Liver (tissue), 9 donors: Measurements from ENCODE around the gene GAS2. TPM values are rescaled to one million over a fixed set of nuclear protein-coding genes. Genes with fewer than 3 reads are reported as not detected.

Experiments used
- DNase-seq: peaks from one replicate; pipeline ENCODE4 v3.0.0-alpha.2; 2017; ENCODE audit warnings: low spot score
- H3K27ac ChIP-seq, 2 donors: one replicate each; pipeline ENCODE4 v1.7.0; 2013; ENCODE audit warnings: inconsistent platforms in 2 of 2, low read length in 2 of 2, control low read depth in 1 of 2, low read depth in 1 of 2, mild to moderate bottlenecking in 1 of 2
- H3K27me3 ChIP-seq, 4 donors: one replicate each; pipeline versions ENCODE4 v1.6.1 to v1.7.0; 2013; ENCODE audit warnings: low read length in 3 of 4, inconsistent platforms in 1 of 4, mild to moderate bottlenecking in 1 of 4, moderate library complexity in 1 of 4; ENCODE audit not compliant: control insufficient read depth in 4 of 4, insufficient read depth in 4 of 4
- H3K36me3 ChIP-seq, 4 donors: one replicate each; pipeline versions ENCODE4 v1.6.1 to v1.7.0; 2013; ENCODE audit warnings: low read length in 3 of 4, mild to moderate bottlenecking in 3 of 4, low read depth in 1 of 4, moderate library complexity in 1 of 4; ENCODE audit not compliant: control insufficient read depth in 4 of 4, insufficient read depth in 3 of 4
- H3K4me1 ChIP-seq, 4 donors: one replicate each; pipeline versions ENCODE4 v1.6.1 to v1.7.0; 2013; ENCODE audit warnings: low read length in 3 of 4, mild to moderate bottlenecking in 3 of 4, moderate library complexity in 1 of 4; ENCODE audit not compliant: control insufficient read depth in 4 of 4, insufficient read depth in 4 of 4
- H3K4me3 ChIP-seq, 3 donors: one replicate each; pipeline versions ENCODE4 v1.6.1 to v1.7.0; 2013; ENCODE audit warnings: low read length in 3 of 3, control low read depth in 1 of 3, low read depth in 1 of 3, mild to moderate bottlenecking in 1 of 3
- H3K9ac ChIP-seq, 2 donors: one replicate each; pipeline ENCODE4 v1.7.0; 2013; ENCODE audit warnings: low read length in 2 of 2, mild to moderate bottlenecking in 2 of 2, moderate library complexity in 2 of 2, control low read depth in 1 of 2, low read depth in 1 of 2
- H3K9me3 ChIP-seq, 4 donors: one replicate each; pipeline versions ENCODE4 v1.6.1 to v1.7.0; 2013; ENCODE audit warnings: low read length in 3 of 4; ENCODE audit not compliant: control insufficient read depth in 4 of 4
- ATF3 ChIP-seq: IDR thresholded peaks from 2 replicates; pipeline ENCODE4 v1.6.1; 2016; ENCODE audit warnings: antibody characterized with exemption
- EGR1 ChIP-seq, 2 donors: IDR thresholded peaks; 2 replicates each; pipeline ENCODE4 v1.6.1; 2016 to 2018; ENCODE audit warnings: antibody characterized with exemption in 2 of 2, low read depth in 2 of 2
- FOXA1 ChIP-seq: IDR thresholded peaks from 2 replicates; pipeline ENCODE4 v1.6.1; 2016; ENCODE audit warnings: antibody characterized with exemption
- FOXA2 ChIP-seq: IDR thresholded peaks from 2 replicates; pipeline ENCODE4 v1.6.1; 2016; ENCODE audit warnings: antibody characterized with exemption
- GABPA ChIP-seq, 2 donors: IDR thresholded peaks in 1 of 2; conservative IDR thresholded peaks in 1 of 2; 2 replicates each; pipeline ENCODE4 v1.6.1; 2016; ENCODE audit warnings: antibody characterized with exemption in 2 of 2, mild to moderate bottlenecking in 1 of 2, moderate library complexity in 1 of 2
- HNF4A ChIP-seq, 2 donors: conservative IDR thresholded peaks; 2 replicates each; pipeline ENCODE4 v1.6.1; 2016; ENCODE audit warnings: antibody characterized with exemption in 2 of 2, mild to moderate bottlenecking in 2 of 2
- HNF4G ChIP-seq: IDR thresholded peaks from 2 replicates; pipeline ENCODE4 v1.6.1; 2016; ENCODE audit warnings: antibody characterized with exemption
- JUND ChIP-seq, 2 donors: IDR thresholded peaks; 2 replicates each; pipeline ENCODE4 v1.6.1; 2016; ENCODE audit warnings: antibody characterized with exemption in 2 of 2
- NR2F2 ChIP-seq: IDR thresholded peaks from 2 replicates; pipeline ENCODE4 v1.6.1; 2016; ENCODE audit warnings: antibody characterized with exemption
- RAD21 ChIP-seq, 2 donors: IDR thresholded peaks; 2 replicates each; pipeline ENCODE4 v1.6.1; 2016; ENCODE audit warnings: antibody characterized with exemption in 2 of 2, mild to moderate bottlenecking in 2 of 2
- RXRA ChIP-seq, 2 donors: IDR thresholded peaks; 2 replicates each; pipeline ENCODE4 v1.6.1; 2017 to 2018; ENCODE audit warnings: antibody characterized with exemption in 2 of 2, mild to moderate bottlenecking in 1 of 2
- SP1 ChIP-seq: IDR thresholded peaks from 2 replicates; pipeline ENCODE4 v1.6.1; 2018; ENCODE audit warnings: antibody characterized with exemption, mild to moderate bottlenecking
- TAF1 ChIP-seq: conservative IDR thresholded peaks from 2 replicates; pipeline ENCODE4 v1.6.1; 2016; ENCODE audit warnings: antibody characterized with exemption, mild to moderate bottlenecking
- YY1 ChIP-seq: IDR thresholded peaks from 2 replicates; pipeline ENCODE4 v1.6.1; 2016; ENCODE audit warnings: antibody characterized with exemption, mild to moderate bottlenecking
- polyA plus RNA-seq, 2 donors: library from polyadenylated mRNA; stranded (reverse) in 1 of 2; unstranded in 1 of 2; fragments of 200-250 nt in 1 of 2; fragments of >200 nt in 1 of 2; fragmentation: Nextera tagmentation in 1 of 2; extraction: Ambion mirVana in 1 of 2; gene quantifications; one replicate each; pipeline versions ENCODE4 v1.2.1 to v1.2.3, GENCODE V29; 2013 to 2015
- total RNA-seq, 2 donors: library from RNA; depleted of rRNA; stranded (reverse); fragments of >200 nt; gene quantifications; one replicate each; pipeline ENCODE4 v1.2.3, GENCODE V29; 2014
- TF ChIP-seq, protein P1 (sequence below): IDR thresholded peaks from 2 replicates; pipeline ENCODE4 v1.6.1; 2016; ENCODE audit warnings: antibody characterized with exemption, mild to moderate bottlenecking
- TF ChIP-seq, protein P2 (sequence below): fragments of 150-350 bp; IDR thresholded peaks from 2 replicates; pipeline ENCODE4 v1.5.1; 2017; ENCODE audit warnings: improper control_type of control experiment, low read depth, low read length; ENCODE audit not compliant: missing input control
- TF ChIP-seq, protein P3 (sequence below): IDR thresholded peaks from 2 replicates; pipeline ENCODE4 v1.6.1; 2016; ENCODE audit warnings: antibody characterized with exemption
- TF ChIP-seq, protein P4 (sequence below): IDR thresholded peaks from 2 replicates; pipeline ENCODE4 v1.6.1; 2016; ENCODE audit warnings: antibody characterized with exemption
- donor health status: healthy.
- donor health status: healthy.
- donor health status: healthy.
- donor health status: healthy.
- donor health status: healthy.

GAS2 gene
- total and polyA plus RNA-seq, 4 donors = 13.4 to 75.6 (median 42.3) TPM

DNA sequence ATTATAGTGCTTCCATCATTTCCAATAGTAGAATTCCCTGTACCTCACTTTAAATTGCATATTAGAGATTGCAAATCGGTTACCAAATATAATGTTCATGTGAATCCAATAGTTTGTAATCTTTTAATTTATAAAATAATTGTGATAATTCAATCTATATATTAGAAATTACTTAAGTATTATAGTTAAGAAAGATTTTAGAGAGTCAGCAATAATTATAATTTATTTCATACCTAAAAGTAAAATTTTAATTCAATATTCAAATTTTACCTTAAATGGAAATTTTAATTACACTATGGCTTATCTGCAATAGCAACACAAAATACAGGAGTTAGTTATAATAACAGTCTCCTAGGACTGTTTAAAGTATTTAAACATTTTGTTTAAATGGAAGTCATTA is 180.3 kb downstream of the GAS2 start (continued):
- TF ChIP-seq YY1 (no peak), TAF1 (no peak)

DNA sequence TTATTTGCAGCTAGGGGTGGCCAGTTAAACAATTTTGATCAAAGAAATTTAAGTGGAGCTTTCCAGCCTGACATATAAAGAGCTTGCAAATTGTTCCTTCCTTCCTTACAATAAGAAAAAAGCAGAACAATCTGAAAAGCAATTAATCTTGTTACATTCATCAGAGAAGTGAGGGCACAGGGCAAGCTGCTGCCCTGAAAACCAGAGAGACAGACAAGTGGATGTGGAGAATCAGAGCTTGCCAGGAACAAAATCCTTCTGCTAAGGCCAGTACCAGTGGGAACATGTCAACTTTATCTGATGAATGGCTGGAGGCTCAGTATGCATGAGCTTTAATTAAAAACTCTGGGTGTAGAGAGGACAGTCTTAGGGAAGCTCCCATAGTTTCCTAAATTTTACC is 185.1 kb downstream of the GAS2 start:
- TF ChIP-seq JUND (IDR thresholded peaks at IDR 0.05) (no peak), GABPA (IDR thresholded peaks at IDR 0.05 in 1 of 2, conservative IDR thresholded peaks at IDR 0.05 in 1 of 2) (no peak), ATF3 (no peak), HNF4G (no peak), RXRA (IDR thresholded peaks at IDR 0.05) (no peak), FOXA1 (no peak), FOXA2 (no peak), RAD21 (IDR thresholded peaks at IDR 0.05) (no peak), TAF1 (no peak), NR2F2 (no peak), EGR1 (IDR thresholded peaks at IDR 0.05; ENCODE audit: low read depth in 2 of 2) (no peak), SP1 (no peak), YY1 (no peak), HNF4A (conservative IDR thresholded peaks at IDR 0.05) (no peak)
- TF ChIP-seq, protein P1, sequence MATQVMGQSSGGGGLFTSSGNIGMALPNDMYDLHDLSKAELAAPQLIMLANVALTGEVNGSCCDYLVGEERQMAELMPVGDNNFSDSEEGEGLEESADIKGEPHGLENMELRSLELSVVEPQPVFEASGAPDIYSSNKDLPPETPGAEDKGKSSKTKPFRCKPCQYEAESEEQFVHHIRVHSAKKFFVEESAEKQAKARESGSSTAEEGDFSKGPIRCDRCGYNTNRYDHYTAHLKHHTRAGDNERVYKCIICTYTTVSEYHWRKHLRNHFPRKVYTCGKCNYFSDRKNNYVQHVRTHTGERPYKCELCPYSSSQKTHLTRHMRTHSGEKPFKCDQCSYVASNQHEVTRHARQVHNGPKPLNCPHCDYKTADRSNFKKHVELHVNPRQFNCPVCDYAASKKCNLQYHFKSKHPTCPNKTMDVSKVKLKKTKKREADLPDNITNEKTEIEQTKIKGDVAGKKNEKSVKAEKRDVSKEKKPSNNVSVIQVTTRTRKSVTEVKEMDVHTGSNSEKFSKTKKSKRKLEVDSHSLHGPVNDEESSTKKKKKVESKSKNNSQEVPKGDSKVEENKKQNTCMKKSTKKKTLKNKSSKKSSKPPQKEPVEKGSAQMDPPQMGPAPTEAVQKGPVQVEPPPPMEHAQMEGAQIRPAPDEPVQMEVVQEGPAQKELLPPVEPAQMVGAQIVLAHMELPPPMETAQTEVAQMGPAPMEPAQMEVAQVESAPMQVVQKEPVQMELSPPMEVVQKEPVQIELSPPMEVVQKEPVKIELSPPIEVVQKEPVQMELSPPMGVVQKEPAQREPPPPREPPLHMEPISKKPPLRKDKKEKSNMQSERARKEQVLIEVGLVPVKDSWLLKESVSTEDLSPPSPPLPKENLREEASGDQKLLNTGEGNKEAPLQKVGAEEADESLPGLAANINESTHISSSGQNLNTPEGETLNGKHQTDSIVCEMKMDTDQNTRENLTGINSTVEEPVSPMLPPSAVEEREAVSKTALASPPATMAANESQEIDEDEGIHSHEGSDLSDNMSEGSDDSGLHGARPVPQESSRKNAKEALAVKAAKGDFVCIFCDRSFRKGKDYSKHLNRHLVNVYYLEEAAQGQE = no peak
- TF ChIP-seq, protein P2, sequence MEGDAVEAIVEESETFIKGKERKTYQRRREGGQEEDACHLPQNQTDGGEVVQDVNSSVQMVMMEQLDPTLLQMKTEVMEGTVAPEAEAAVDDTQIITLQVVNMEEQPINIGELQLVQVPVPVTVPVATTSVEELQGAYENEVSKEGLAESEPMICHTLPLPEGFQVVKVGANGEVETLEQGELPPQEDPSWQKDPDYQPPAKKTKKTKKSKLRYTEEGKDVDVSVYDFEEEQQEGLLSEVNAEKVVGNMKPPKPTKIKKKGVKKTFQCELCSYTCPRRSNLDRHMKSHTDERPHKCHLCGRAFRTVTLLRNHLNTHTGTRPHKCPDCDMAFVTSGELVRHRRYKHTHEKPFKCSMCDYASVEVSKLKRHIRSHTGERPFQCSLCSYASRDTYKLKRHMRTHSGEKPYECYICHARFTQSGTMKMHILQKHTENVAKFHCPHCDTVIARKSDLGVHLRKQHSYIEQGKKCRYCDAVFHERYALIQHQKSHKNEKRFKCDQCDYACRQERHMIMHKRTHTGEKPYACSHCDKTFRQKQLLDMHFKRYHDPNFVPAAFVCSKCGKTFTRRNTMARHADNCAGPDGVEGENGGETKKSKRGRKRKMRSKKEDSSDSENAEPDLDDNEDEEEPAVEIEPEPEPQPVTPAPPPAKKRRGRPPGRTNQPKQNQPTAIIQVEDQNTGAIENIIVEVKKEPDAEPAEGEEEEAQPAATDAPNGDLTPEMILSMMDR = no peak
- TF ChIP-seq, protein P3, sequence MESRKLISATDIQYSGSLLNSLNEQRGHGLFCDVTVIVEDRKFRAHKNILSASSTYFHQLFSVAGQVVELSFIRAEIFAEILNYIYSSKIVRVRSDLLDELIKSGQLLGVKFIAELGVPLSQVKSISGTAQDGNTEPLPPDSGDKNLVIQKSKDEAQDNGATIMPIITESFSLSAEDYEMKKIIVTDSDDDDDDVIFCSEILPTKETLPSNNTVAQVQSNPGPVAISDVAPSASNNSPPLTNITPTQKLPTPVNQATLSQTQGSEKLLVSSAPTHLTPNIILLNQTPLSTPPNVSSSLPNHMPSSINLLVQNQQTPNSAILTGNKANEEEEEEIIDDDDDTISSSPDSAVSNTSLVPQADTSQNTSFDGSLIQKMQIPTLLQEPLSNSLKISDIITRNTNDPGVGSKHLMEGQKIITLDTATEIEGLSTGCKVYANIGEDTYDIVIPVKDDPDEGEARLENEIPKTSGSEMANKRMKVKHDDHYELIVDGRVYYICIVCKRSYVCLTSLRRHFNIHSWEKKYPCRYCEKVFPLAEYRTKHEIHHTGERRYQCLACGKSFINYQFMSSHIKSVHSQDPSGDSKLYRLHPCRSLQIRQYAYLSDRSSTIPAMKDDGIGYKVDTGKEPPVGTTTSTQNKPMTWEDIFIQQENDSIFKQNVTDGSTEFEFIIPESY = no peak
- TF ChIP-seq, protein P4, sequence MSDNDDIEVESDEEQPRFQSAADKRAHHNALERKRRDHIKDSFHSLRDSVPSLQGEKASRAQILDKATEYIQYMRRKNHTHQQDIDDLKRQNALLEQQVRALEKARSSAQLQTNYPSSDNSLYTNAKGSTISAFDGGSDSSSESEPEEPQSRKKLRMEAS = no peak

More for the DNA sequence above, 185.1 kb downstream of the GAS2 start:
- Histone ChIP-seq H3K9me3 (no peaks in the 10 kb centered on the region), H3K36me3 (no peaks in the 10 kb centered on the region), H3K27ac (no peak overlapping the region), H3K4me3 (no peak overlapping the region), H3K4me1 (no peaks in the 10 kb centered on the region), H3K27me3 (no peaks in the 10 kb centered on the region), H3K9ac (no peak overlapping the region)
- DNase-seq = no peak
